HG03521 (cell line): Measurements from ENCODE around the gene NEURL2.
"Not testable (repeated sequence)": the region's sequence is repeated elsewhere in the genome, so short reads cannot be mapped to it uniquely, and the experiment has no call there.

ENCODE experiments used
- ATAC-seq: cut with Tn5 transposase; IDR thresholded peaks from one replicate; pipeline ENCODE4 v1.9.1; 2021; ENCODE audit warnings: mild to moderate bottlenecking, moderate library complexity; ENCODE audit not compliant: unreplicated experiment

Gene NEURL2

DNA sequence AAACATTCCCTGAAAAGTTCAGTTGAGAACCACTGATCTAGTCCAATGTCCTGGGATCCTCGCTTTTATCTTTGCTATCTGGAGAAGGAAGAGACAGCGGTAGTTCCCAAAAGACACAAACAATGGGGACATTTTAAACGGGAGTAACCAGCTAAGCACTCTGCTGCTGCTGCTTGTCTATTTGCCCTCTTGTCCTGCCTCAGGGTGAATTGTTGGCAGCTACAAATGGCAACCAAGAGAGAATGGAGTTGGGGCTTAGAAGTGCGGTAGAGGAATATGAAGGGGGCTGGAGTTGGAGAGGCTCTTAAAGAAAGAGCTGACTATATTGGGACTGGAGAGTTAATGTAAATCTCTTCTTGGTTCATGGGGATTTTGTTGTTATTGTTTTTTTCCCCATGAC is 16.4 kb downstream of the NEURL2 start:
- no peak for ATAC-seq

DNA sequence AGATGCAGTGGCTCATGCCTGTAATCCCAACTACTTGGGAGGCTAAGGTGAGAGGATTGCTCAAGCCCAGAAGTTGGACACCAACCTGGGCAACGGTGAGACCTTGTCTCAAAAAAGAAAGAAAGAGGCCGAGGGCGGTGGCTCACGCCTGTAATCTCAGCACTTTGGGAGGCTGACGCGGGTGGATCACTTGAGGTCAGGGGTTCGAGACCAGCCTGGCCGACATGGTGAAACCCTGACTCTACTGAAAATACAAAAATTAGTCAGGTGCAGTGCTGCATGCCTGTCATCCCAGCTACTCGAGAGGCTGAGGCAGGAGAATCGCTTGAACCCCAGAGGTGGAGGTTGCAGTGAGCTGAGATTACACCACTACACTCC is 16.9 kb downstream of the NEURL2 start:
- ATAC-seq = not testable (repeated sequence)

GRCh38 chr20:45873409-45874103 is 17.5 kb downstream of the NEURL2 start:
- no peak for ATAC-seq

- ATAC-seq = no peak
These were observed 18.4 kb downstream of the NEURL2 start for GRCh38 chr20:45872626-45873025.

- no peak for ATAC-seq
These were observed 23.2 kb downstream of the NEURL2 start for GRCh38 chr20:45867819-45868176.

DNA sequence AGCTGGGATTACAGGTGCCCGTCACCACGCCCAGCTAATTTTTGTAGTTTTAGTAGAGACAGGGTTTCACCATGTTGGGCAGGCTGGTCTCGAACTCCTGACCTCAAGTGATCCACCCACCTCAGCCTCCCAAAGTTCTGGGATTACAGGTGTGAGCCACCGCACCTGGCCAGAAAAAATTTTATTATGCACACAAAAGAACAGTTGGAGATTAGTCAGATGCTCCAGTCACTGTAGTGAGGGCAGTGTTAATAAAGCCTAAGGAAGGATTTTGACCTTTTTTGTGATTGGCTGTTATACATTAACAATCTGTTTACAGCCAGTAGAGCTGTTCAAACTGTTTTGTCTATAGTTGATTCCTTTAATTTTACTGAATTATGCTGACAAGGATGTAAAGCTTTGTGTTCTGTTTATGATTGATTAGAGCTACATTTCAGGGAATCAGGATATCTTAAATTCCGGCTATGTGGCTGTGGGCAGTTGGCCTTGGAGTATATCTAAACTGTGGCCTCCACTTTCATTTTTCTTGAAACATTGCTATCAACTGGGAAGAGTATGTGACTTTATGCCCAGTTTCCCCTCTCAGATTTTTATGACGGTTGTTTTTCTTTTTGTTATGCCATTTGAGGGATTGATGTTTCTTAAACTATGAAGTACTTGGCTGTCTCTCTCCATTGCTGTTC is 23.7 kb downstream of the NEURL2 start:
- no peak for ATAC-seq

- no peak for ATAC-seq
These were observed 24.6 kb downstream of the NEURL2 start for GRCh38 chr20:45866454-45866853.

DNA sequence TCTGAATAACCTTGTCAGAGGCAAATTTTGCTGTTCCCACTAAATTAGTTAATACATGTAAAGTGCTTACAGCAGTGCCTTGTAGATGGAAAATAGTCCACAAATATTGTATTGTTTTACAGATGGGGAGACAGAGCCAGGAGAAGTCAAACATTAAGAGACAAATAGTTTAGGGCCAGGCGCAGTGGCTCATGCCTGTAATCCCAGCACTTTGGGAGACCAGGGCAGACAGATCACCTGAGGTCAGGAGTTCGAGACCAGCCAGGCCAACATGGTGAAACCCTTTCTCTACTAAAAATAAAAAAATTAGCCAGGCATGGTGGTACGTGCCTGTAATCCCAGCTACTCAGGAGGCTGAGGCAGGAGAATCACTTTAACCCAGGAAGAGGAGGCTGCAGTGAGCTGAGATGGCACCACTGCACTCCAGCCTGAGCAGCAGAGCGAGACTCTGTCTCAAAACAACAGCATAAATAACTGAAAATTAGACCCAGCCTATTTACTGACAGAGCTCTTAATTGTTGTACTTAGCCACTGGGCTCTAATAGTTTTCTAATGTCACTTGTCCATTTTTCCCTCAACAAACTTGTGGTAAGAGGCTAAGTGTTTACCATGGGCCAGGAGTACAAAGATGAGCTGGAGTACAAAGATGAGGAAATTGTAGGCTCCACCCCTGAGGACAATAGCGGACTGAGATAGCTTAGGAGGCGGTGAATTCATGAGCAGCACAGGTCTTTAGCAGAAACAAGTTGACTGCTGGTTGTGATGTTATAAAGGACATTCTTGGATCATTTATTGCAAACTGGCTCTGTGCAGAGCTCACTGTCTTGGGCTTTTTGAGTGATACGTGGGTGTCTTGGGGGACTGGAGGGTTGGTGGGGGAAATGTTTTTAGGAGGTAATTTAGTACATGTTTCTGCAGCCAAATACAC is 27.2 kb downstream of the NEURL2 start:
- ATAC-seq = no peak

DNA sequence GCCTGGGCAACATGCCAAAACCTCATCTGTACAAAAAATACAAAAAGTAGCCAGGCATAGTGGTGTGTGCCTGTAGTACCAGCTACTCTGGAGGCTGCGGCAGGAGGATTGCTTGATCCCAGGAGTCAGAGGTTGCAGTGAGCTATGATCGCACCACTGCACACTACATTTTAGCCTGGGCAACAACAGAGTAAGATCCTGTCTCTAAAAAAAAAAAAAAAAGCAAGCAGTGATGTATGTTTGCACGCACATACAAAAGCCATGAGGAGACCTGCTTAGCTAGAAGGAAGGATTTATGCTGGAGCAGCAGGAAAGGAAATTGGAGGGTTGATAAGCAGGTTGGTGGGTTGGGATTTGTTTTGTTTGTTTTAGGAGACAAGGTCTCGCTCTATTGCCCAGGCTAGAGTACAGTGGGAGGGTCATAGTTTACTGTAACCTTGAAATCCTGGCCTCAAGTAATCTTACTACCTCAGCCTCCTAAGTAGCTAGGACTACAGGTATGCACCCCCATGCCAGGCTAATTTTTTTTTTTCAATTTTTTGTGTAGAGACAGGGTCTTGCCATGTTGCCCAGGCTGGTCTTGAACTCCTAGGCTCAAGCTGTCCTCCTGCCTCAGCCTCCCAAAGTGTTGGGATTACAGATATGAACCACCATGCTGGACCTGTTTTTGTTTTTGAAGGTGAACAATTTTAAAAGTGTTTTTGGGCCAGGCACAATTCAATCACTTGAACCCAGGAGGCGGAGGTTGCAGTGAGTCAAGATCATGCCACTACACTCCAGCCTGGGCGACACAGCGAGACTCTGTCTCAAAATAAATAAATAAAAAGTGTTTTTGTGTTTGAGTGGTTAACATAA is 29.6 kb downstream of the NEURL2 start:
- no peak for ATAC-seq

GRCh38 chr20:45860560-45861220 is 30.3 kb downstream of the NEURL2 start:
- ATAC-seq = no peak

DNA sequence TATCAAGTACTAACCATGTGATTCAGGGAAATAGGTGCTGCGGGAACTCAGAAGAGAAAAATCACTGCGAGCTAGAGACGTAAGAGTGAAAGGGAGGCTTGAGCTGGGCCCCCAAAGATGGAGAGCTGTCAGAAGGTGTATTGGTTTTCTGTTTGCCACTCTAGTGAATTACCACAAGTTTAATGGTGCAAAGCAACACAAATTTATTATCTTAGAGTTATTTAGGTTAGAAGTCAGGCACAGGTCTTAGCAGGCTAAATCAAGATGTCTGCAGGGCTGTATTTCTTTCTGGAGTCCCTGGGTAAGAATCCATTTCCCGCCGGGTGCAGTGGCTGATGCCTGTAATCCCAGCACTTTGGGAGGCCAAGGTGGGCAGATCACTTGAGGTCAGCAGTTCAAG is 31.1 kb downstream of the NEURL2 start:
- ATAC-seq = no peak

DNA sequence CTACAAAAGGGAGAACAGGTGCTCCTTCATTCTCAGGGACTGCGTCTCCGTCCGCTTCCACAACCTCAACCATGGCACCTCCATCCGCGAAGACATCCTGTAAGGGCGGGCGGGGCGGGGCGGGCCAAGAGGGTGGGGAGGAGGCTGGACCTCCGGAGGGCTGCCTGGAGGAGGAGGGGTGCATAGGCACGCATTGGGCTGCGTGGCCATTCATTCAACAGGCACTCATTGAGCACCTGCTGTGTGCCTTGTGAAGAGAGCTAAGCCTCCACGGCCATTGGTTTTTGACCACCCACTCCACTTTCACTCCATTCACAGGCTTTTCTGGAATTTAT is 33.2 kb downstream of the NEURL2 start:
- peak; percentile 7 for ATAC-seq

GRCh38 chr20:45857114-45857881 is 33.7 kb downstream of the NEURL2 start, which contains the start of the genes ACOT8 and ZSWIM3:
ACOT8 (minus strand) TSS chr20:45857392; CDS start chr20:45857315, 77 bp downstream.
ZSWIM3 (plus strand) TSS chr20:45857614; CDS start chr20:45857826, 212 bp downstream.
- ATAC-seq = peak; percentile 95

- no peak for ATAC-seq
These were observed 37.5 kb downstream of the NEURL2 start for GRCh38 chr20:45853484-45853883.

DNA sequence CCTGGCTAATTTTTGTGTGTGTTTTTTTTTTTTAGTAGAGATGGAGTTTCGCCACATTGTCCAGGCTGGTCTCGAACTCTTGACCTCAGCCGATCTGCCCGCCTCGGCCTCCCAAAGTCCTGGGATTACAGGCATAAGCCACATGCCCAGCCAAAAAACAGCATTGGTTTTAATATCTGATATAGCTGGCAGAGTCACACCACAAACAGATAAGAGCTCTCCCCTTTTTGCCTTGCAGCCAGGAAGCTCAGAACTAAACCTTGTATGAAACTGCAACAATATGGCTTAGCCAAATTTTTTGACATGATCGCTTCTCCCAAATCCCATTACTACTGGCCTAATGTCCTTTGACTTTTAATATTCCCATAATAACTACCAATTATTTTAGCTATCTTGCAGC is 38.7 kb downstream of the NEURL2 start:
- ATAC-seq = no peak

GRCh38 chr20:45851501-45851900 is 39.5 kb downstream of the NEURL2 start:
- ATAC-seq = no peak

DNA sequence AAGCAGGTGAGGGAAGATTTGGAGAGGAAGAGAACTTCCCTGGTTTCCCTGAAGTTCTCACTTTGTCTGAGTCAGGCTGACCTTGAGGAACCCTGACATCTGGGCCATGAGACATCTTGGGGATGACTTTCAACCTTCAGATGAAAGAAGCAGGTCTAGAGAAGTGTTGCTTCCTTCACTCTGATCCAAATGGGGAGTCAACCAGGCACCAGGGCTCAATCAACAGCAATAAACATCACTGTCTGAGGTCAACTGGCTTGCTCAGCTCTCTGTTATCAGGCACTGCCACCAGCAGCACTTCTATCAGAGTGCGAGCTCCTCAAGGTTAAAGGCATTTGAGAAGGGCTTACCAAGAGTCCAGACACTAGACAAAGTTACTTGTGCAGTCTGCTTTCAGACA is 40.1 kb downstream of the NEURL2 start:
- no peak for ATAC-seq

GRCh38 chr20:45850238-45850637 is 40.8 kb downstream of the NEURL2 start:
- no peak for ATAC-seq

- no peak for ATAC-seq
These were observed 41.9 kb downstream of the NEURL2 start for GRCh38 chr20:45848969-45849582.
